ENCODE data around the gene RSPO3.
"Not testable (repeated sequence)": the region's sequence is repeated elsewhere in the genome, so short reads cannot be mapped to it uniquely, and the experiment has no call there.

RSPO3 gene

GRCh38 chr6:127205036-127205435 is 86.6 kb downstream of the RSPO3 start:
- DNase-seq (ENCODE audit: low read depth) = no peak

DNA sequence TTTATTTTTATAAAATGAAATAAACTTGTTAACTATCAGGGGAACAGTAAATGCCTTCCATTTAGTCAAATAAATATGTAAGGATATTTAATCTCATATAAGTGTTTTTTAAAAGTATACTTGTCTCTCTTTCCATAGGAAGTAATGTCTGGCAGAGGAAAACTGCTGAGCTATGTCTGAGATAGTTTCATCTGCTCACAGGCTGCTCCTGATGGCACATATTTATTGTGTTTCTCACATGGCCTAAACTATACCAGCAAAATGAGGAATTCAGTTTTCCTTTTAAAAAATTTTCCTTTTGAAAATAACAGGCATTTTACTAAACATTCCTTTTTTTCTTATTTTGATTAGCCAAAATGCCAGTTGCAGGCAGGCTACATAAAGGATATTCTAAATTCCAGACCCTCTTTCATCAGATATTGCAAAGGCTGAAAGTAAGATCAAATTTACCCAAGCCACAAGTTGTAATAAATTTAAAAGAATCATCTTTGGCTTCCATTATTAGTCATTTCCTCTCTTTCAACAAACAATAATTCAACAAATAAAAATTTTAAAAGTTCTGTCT is 88.1 kb downstream of the RSPO3 start:
- DNase-seq (ENCODE audit: low read depth) = no peak

DNA sequence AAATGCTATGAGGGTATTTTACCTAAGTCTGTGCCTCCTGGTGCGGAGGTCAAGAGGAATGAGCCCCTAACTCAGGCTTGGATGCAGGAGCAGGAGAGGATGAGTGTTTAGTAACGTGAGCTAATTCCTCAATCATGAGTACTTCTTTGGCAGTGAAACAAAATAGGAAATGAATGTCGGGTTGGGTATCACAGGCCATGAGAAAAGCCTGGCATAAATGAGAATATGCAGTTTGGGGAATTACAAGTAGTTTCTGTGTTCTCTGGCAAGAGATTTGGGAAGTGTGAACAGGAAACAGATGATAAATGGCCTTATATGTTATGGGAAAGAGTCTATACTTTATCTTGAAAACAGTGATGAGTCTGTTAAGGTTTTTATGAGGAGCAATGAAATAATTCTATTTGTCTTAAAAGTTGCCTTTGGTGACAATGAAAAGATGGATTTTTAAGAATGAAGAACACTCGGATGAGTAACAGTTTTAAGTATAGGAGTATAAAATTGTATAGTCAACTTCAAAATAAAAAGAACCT is 89.2 kb downstream of the RSPO3 start:
- DNase-seq (ENCODE audit: low read depth) = no peak

GRCh38 chr6:127210725-127211124 is 92.3 kb downstream of the RSPO3 start:
- no peak for DNase-seq (ENCODE audit: low read depth)

- no peak for DNase-seq (ENCODE audit: low read depth)
Measured at GRCh38 chr6:127212376-127212775, 93.9 kb downstream of the RSPO3 start.

- DNase-seq (ENCODE audit: low read depth) = not testable (repeated sequence)
Measured at GRCh38 chr6:127214032-127214431, 95.6 kb downstream of the RSPO3 start.

DNA sequence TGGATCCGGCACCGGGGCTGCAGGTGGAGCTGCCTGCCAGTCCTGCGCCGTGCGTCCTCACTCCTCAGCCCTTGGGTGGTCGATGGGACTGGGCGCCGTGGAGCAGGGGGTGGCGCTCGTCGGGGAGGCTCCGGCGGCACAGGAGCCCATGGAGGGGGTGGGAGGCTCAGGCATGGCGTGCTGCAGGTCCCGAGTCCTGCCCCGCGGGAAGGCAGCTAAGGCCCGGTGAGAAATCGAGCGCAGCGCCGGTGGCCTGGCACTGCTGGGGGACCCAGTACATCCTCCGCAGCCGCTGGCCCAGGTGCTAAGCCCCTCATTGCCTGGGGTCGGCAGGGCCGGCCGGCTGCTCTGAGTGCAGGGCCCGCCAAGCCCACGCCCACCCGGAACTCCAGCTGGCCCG is 96.1 kb downstream of the RSPO3 start:
- not testable (repeated sequence) for DNase-seq (ENCODE audit: low read depth)

DNA sequence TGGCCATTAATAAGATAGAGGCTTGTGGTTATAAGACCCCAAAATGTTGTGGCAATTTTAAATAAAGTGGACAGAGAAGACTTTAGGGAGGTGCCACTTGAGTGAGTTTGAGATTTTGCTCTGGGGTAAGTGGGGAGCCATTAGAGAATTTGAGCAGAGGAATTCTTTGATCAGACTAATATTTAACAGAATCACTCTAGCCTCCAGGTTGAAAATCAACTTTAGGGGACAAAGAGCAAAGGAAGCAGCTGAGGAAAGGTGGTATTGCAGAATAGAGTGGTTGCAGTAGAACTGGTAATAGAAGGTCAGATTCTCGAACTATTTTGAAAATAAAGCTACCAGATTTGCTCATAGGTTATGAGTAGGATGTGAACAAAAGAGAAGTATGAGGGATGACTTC is 97.5 kb downstream of the RSPO3 start:
- DNase-seq (ENCODE audit: low read depth) = no peak

DNA sequence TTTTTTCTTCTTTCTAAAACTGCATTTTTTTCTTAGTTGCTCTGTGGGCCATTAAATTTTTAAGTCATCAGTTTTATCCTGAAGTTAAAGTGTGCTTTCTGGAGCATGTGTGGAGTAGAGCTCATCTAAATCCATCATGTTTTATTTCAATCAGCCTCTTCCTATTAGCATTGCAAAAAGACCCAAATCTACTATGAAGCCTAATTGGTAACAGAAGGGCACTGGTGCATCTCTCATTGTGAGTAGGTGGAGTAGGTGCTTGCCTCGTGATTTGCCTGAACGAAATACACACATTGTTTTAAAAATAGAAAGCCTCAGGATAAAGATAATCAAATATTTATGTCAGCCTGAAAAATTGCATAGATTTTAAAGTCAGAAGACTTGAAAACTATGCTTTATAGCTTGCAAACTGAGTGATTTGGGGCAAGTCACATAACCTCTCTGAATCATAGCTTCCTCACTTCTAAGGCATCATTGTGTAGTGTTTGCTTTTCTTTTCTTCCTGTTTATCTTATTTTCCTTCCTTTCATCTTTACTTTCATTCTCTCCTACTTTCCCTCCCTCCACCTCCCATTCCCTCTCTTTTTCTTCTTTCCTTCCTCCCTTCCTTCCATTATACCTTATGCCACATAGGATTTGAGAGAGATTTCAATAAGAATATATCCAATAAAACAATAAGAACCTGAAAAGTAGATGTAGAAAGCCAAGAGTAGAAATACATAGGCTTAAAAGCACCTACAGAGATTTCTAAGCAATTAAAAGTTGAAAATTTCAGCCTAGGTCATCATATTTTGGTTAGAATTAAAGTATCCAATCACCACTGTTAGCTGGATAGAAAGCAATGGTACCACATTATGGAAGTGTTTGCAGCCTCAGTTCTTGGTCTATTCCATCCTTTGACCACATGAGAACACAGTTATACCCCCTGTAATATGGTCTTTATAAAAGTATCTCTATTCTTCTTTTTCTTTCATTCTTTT is 98.6 kb downstream of the RSPO3 start:
- DNase-seq (ENCODE audit: low read depth) = no peak

DNA sequence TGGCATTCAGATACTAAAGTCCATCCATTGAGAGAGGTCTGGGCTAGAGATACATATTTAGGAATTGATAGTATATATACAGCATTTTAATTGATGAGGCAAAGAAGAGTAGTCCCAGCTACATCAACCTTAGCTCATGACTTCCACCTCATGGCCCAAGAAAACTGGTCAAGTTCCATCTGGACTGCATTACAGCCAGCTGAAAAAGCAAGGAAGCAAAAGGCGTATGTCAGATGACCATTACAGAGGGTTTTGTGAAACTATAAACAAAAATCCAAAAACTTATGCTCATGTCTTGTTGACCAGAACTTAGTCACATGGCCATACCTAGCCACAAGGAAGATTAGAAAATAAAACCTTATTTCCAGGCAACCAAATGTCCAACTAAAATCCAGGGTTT is 101.4 kb downstream of the RSPO3 start:
- DNase-seq (ENCODE audit: low read depth) = no peak

DNA sequence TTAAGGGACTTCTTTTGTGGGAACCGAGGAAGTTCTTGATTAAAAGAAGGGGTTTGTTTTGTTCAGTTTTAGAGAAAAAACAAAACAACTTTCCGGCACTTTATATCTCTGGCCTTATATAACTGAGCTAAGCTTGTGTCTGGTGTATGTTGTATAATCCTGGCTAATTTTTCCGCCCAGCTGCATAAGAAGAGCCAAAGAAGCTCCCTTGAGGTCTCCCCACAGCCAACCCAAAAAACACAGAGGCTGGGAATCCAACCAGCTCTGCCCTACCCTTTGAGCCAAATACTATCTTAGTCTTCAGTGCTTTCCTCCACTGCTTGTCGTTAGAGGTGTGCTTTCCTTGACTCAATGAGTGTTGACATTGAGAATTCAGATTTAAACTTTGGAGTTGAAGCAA is 102.7 kb downstream of the RSPO3 start:
- DNase-seq (ENCODE audit: low read depth) = no peak

DNA sequence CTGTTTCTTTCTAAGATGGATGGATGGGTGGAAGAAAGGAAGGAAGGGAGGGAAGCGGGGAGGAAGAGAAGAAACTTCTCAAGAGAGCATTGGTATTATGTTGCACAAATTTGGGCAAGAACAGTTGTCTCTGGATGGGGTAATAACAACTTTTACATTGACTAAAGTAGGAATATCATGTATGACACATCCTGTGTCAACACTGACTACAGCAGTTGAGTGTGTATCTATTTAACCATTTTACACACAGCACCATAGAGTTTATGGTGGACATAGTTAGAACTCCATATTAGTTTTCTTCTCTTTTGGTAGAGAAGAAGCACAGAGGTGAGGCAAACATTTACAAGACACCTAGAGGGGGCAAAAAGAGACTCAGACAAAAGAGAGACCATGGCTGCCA is 103.9 kb downstream of the RSPO3 start:
- DNase-seq (ENCODE audit: low read depth) = no peak

DNA sequence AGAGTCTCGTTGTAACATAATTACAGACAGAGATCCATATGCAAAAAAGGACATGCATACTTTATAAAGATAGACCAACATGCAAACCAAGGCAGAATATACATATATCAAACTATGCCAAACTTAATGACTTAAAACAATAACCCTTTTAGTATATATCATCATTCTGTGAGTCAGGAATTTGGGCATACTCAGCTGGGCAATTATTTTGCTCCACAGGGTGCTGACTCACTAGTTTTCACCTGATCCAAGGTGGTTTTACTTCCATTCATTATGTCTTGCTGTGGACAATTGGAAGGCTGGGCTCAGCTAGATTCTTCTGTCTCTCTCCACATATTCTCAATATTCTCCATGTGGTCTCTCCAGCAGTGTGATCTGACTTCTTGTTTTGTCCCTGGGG is 107.0 kb downstream of the RSPO3 start:
- DNase-seq (ENCODE audit: low read depth) = no peak

GRCh38 chr6:127233819-127234218 is 115.3 kb downstream of the RSPO3 start:
- DNase-seq (ENCODE audit: low read depth) = not testable (repeated sequence)

- no peak for DNase-seq (ENCODE audit: low read depth)
Measured at GRCh38 chr6:127243501-127243900, 125.0 kb downstream of the RSPO3 start.

Measured in activated T-helper 9 cell treated with anti-CD3 and anti-CD28 coated beads, Interleukin-2, amount 50 U/mL, for 16 hours (primary cell).